ENCODE results near the gene THNSL1. TPM values are rescaled to one million over a fixed set of nuclear protein-coding genes. Genes with fewer than 3 reads are reported as not detected.

The THNSL1 gene
- polyA plus RNA-seq, 2 of the 4 experiments (the other 2 are of a cell fraction), result 4.8 to 6.1 TPM

DNA sequence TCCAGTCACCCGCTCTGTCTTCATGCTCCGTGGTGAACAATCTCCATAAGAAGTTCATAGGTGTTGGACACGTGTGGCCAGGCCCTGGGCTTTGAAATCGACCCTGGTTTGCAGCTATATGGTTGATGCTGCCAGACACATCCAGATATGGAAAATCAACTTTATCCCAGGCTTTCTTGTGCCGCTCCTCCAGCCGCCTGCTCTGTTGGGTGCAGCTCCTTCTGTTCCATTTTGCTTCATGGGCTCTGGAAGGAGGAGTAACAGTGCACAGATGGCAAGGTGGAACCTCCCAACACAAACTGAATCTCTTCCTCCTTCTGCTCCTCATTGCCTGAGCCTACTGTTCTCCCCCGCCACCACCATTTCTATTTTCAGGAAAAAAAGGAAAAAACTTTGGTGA is 44.7 kb downstream of the THNSL1 start:
- TF ChIP-seq KDM5A (IDR thresholded peaks at IDR 0.05) (no peak), POLR2AphosphoS2 (conservative IDR thresholded peaks at IDR 0.05; ENCODE audit: low read length) (no peak), GATA3 (IDR thresholded peaks at IDR 0.05; ENCODE audit: borderline replicate concordance) (no peak), FOXS1 (CRISPR knock-in tag; IDR thresholded peaks at IDR 0.05) (no peak), SMC3 (IDR thresholded peaks at IDR 0.05) (no peak), FOSL2 (IDR thresholded peaks at IDR 0.05) (no peak), FOSL2 (CRISPR knock-in tag; IDR thresholded peaks at IDR 0.05) (no peak), CHD2 (IDR thresholded peaks at IDR 0.05; ENCODE audit: low read length, partially characterized antibody) (no peak), RNF2 (IDR thresholded peaks at IDR 0.05; ENCODE audit: borderline replicate concordance, low read depth) (no peak), BHLHE40 (IDR thresholded peaks at IDR 0.05; ENCODE audit: low read depth, low read length) (no peak), EP300 (IDR thresholded peaks at IDR 0.05) (no peak), POLR2A (IDR thresholded peaks at IDR 0.05; ENCODE audit: low read length) (no peak), SREBF2 (IDR thresholded peaks at IDR 0.05) (no peak)
- TF ChIP-seq, protein P1, sequence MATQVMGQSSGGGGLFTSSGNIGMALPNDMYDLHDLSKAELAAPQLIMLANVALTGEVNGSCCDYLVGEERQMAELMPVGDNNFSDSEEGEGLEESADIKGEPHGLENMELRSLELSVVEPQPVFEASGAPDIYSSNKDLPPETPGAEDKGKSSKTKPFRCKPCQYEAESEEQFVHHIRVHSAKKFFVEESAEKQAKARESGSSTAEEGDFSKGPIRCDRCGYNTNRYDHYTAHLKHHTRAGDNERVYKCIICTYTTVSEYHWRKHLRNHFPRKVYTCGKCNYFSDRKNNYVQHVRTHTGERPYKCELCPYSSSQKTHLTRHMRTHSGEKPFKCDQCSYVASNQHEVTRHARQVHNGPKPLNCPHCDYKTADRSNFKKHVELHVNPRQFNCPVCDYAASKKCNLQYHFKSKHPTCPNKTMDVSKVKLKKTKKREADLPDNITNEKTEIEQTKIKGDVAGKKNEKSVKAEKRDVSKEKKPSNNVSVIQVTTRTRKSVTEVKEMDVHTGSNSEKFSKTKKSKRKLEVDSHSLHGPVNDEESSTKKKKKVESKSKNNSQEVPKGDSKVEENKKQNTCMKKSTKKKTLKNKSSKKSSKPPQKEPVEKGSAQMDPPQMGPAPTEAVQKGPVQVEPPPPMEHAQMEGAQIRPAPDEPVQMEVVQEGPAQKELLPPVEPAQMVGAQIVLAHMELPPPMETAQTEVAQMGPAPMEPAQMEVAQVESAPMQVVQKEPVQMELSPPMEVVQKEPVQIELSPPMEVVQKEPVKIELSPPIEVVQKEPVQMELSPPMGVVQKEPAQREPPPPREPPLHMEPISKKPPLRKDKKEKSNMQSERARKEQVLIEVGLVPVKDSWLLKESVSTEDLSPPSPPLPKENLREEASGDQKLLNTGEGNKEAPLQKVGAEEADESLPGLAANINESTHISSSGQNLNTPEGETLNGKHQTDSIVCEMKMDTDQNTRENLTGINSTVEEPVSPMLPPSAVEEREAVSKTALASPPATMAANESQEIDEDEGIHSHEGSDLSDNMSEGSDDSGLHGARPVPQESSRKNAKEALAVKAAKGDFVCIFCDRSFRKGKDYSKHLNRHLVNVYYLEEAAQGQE (IDR thresholded peaks at IDR 0.05), result no peak
- TF ChIP-seq, protein P2, sequence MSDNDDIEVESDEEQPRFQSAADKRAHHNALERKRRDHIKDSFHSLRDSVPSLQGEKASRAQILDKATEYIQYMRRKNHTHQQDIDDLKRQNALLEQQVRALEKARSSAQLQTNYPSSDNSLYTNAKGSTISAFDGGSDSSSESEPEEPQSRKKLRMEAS (IDR thresholded peaks at IDR 0.05), result no peak
- H3K4me1 ChIP-seq, result peaks cover 53% of the 10 kb centered on the region
- no peak for ATAC-seq
- DNase-seq (ENCODE audit: low read depth in 1 of 2, low spot score in 1 of 2), result no peak
- FAIRE-seq, result no peak
- no peak overlapping the region for H3K4me3 ChIP-seq
- POLR2A ChIA-PET, result no interaction called here
- peak overlapping the region; percentile 90 to 95 for H3K27ac ChIP-seq
- no peaks in the 10 kb centered on the region for H3K9me3 ChIP-seq
- H3K4me2 ChIP-seq, result peak overlapping the region; percentile 85
- 97% methylated on average over 7 of the region's 7 CpGs for WGBS (ENCODE audit: missing lambda C conversion rate)
- CTCF ChIA-PET, result interaction anchor here (0.8 to 4.4 kb wide), 5 partner anchors 10 to 418 kb away, joined by 3 to 23 read pairs (median 6); no protein-coding TSS in a partner anchor

DNA sequence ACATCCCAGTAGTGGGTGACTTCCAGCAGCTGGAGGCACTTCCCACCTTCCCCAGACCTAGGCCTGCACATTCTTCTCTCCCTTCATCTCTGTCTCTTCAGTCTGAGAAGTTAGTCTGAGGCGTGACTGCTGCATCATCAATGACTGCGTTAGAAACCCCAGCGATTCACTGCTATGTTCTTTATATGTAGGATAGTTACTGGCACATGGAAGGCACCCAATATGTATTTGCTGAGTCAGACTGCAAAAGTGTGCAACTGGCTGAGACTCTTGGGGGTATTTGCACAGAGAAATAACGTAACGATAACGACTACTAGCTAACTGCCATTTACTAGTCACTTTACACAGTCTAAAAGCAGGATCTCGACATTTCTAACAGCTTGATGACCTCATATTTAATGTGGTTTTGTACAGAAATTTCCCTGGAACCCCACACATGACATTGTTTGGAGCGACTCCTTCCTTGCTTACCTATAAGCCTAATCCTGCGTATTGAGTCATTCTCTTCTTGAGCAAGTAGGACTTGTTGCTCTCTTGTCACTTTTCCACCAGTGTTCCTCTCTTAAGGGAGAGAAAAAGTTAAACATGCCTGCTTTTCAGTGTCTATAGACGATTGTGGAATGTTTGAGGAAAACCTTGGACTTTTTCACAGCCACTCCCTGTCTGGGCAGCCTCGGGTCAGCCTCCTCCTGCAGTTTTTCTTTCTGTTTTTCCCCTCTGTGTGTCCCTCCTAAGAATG is 45.5 kb downstream of the THNSL1 start:
- H3K4me3 ChIP-seq, result peak overlapping the region; percentile 19; the same call in 2 of the 3 replicates
- WGBS (ENCODE audit: missing lambda C conversion rate), result 23% methylated on average over 11 of the region's 11 CpGs
- FAIRE-seq (no peak), ATAC-seq (peak; percentile 28 to 47; a peak in 5 of 6 replicates), DNase-seq (ENCODE audit: low read depth in 1 of 2, low spot score in 1 of 2) (peak in 1 of 2 experiments; percentile 47)
- CTCF ChIA-PET, result interaction anchor here (0.7 to 4.4 kb wide), 5 partner anchors 9 to 419 kb away, joined by 3 to 23 read pairs (median 6); no protein-coding TSS in a partner anchor
- peak overlapping the region; percentile 85 for H3K4me2 ChIP-seq
- peak overlapping the region; percentile 90 to 95 for H3K27ac ChIP-seq
- POLR2A ChIA-PET, result interaction anchor here (1.1 kb wide), 1 partner anchor 46 kb away, joined by 6 read pairs; the partner anchor contains the start of genes ENKUR and THNSL1
- peaks cover 53% of the 10 kb centered on the region for H3K4me1 ChIP-seq
- no peaks in the 10 kb centered on the region for H3K9me3 ChIP-seq
- no peak for TF ChIP-seq POLR2AphosphoS2 (conservative IDR thresholded peaks at IDR 0.05; ENCODE audit: low read length)
- no peak for TF ChIP-seq EHF (CRISPR knock-in tag; IDR thresholded peaks at IDR 0.05)
- no peak for TF ChIP-seq RARB (CRISPR knock-in tag; IDR thresholded peaks at IDR 0.05)
- TF ChIP-seq, protein P1 (IDR thresholded peaks at IDR 0.05), result no peak
- TF ChIP-seq MAFK (IDR thresholded peaks at IDR 0.05; ENCODE audit: partially characterized antibody), result peak; percentile 97
- 0 out of 5 replicates have a peak, but pooled peaks of 1 of the 2 experiments have one; percentile 21 for TF ChIP-seq JUN (IDR thresholded peaks at IDR 0.05)
- TF ChIP-seq POLR2A (IDR thresholded peaks at IDR 0.05; ENCODE audit: low read length), result no peak
- no peak; the same call in 1 of the 2 replicates for TF ChIP-seq FOSL2 (IDR thresholded peaks at IDR 0.05)
- TF ChIP-seq FOSL2 (CRISPR knock-in tag; IDR thresholded peaks at IDR 0.05), result peak; percentile 24; the same call in 1 of the 2 replicates
- TF ChIP-seq BHLHE40 (IDR thresholded peaks at IDR 0.05; ENCODE audit: low read depth, low read length), result no peak
- TF ChIP-seq, protein P3, sequence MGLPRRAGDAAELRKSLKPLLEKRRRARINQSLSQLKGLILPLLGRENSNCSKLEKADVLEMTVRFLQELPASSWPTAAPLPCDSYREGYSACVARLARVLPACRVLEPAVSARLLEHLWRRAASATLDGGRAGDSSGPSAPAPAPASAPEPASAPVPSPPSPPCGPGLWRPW (IDR thresholded peaks at IDR 0.05), result no peak
- no peak for TF ChIP-seq KDM1A (IDR thresholded peaks at IDR 0.05; ENCODE audit: low read depth)
- no peak for TF ChIP-seq HOXA7 (CRISPR knock-in tag; IDR thresholded peaks at IDR 0.05)
- TF ChIP-seq, protein P4, sequence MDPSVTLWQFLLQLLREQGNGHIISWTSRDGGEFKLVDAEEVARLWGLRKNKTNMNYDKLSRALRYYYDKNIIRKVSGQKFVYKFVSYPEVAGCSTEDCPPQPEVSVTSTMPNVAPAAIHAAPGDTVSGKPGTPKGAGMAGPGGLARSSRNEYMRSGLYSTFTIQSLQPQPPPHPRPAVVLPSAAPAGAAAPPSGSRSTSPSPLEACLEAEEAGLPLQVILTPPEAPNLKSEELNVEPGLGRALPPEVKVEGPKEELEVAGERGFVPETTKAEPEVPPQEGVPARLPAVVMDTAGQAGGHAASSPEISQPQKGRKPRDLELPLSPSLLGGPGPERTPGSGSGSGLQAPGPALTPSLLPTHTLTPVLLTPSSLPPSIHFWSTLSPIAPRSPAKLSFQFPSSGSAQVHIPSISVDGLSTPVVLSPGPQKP (IDR thresholded peaks at IDR 0.05; ENCODE audit: low read depth, low read length), result no peak
- peak; percentile 26 for TF ChIP-seq NFE2L2 (conservative IDR thresholded peaks at IDR 0.05; ENCODE audit: low read length)
- TF ChIP-seq, protein P5, sequence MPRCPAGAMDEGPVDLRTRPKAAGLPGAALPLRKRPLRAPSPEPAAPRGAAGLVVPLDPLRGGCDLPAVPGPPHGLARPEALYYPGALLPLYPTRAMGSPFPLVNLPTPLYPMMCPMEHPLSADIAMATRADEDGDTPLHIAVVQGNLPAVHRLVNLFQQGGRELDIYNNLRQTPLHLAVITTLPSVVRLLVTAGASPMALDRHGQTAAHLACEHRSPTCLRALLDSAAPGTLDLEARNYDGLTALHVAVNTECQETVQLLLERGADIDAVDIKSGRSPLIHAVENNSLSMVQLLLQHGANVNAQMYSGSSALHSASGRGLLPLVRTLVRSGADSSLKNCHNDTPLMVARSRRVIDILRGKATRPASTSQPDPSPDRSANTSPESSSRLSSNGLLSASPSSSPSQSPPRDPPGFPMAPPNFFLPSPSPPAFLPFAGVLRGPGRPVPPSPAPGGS (IDR thresholded peaks at IDR 0.05), result no peak
- no peak for TF ChIP-seq CBX8 (IDR thresholded peaks at IDR 0.05)
- TF ChIP-seq ZSCAN20 (CRISPR knock-in tag; IDR thresholded peaks at IDR 0.05), result no peak
